Endothelial cell of hepatic sinusoid (primary cell): ENCODE data around the gene RTKN2.
"Not testable (repeated sequence)": the region's sequence is repeated elsewhere in the genome, so short reads cannot be mapped to it uniquely, and the experiment has no call there.

Experiments used
- in situ Hi-C: cut with HindIII; loops from 2 replicates; pipeline ENCODE4 v1.10.0; 2017; ENCODE audit warnings: low sequenced_read_pairs

RTKN2 gene

DNA sequence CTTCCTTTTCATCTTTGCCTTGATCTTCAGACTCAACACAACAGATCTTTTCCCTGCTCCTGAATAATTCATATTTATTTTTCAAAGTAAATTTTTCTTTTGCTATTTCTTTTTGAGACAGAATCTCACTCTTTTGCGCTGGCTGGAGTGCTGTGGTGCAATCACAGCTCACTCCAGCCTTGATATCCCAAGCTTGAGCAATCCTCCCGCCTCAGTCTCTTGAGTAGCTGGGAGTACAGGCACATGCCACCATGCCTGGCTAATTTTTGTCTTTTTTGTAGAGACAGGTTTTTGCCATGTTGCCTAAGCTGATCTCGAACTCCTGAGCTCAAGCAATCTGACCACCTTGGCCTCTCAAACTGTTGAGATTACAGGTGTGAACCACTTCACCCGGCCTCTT is 9.2 kb downstream of the RTKN2 start:
- in situ Hi-C loops = no loop called here

DNA sequence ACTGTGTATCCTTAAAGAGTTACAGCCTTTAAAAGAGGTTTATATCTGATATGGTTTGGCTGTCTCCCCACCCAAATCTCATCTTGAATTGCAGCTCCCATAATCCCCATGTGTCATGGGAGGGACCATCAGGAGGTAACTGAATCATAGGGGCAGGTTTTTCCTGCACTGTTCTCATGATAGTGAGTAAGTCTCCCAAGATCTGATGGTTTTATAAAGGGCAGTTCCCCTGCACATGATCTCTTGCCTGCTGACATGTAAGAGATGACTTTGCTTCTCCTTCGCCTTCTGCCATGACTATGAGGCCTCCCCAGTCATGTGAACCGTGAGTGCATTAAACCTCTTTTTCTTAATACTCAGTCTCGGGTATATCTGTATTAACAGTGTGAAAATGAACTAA is 9.7 kb downstream of the RTKN2 start:
- in situ Hi-C loops = no loop called here

- in situ Hi-C loops = no loop called here
These were observed 14.9 kb downstream of the RTKN2 start for GRCh38 chr10:62253704-62254103.

DNA sequence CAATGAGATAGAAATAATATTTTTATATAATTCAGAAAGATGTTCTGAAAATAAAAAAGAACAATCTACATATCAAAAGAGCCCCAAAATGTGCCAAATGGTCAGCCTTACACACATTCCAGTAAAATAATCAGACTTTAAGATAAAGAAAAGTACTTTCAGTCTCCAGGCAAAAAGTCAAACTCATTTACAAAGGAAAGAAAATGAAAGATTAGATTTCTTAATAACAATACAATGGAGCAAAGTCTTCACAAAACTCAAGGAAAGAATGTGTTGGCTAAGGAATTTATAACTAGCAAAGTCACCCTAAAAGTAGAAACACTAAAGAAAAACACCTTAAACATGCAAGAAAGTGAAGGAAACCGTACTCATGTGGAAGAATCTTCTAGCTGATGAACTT is 16.6 kb downstream of the RTKN2 start:
- in situ Hi-C loops = no loop called here

DNA sequence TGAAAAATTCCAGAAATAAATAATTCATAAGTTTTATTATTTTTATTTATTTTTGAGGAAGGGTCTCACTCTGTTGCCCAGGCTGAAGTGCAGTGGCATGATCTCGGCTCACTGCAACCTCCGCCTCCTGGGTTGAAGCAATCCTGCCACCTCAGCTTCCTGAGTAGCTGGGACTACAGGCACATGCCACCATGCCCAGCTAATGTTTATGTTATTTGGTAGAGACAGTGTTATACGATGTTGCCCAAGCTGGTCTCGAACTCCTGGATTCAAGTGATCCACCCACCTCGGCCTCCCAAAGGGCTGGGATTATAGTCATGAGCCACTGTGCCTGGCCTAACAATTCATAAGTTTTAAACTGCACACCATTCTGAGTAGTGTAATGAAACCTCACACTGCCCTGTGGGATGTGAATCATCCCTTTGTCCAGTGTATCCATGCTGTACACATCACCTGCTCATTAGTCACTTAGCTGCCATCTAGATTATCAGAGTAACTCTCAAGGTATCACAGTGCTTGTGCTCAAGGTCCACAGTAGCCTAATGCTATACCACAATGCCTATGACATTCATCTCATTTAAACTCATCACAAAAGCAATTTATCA is 17.9 kb downstream of the RTKN2 start:
- in situ Hi-C loops = no loop called here

DNA sequence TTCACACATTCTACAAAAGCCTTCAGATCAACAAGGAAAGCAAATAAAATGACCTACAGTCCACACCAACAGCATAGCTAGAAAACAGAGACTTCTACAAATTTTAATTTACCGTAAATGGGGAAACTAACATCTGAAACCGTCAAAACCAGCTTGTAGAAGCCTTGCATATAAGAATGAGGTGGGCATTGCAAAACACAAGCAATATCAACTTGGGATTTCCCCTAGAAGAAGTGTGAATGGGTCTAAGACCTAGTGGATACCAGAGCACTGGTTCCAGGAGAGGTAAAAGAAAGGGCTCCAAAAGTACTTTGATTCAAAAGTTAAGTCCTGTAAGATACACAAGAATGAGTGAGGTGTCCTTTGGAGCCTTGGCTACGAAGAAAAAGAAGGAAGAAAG is 18.7 kb downstream of the RTKN2 start:
- in situ Hi-C loops = no loop called here

DNA sequence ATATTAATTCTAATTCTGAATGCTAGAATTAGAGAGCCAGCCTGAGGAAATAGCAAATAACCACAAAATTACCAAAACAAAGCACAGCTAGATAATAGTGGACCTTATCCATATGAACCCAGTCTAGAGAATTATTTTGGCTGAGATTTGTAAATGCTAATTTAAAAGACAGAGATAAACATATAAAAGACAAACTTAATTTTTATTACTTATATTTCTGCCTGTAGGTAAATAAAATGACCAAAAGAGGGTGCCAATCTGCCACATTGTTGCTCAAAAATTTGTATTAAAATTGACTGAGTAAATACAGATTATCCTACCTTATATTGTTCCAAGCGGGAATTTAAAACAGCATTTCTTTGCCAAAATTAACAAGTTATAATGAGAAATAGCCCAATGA is 20.2 kb downstream of the RTKN2 start:
- in situ Hi-C loops = no loop called here

DNA sequence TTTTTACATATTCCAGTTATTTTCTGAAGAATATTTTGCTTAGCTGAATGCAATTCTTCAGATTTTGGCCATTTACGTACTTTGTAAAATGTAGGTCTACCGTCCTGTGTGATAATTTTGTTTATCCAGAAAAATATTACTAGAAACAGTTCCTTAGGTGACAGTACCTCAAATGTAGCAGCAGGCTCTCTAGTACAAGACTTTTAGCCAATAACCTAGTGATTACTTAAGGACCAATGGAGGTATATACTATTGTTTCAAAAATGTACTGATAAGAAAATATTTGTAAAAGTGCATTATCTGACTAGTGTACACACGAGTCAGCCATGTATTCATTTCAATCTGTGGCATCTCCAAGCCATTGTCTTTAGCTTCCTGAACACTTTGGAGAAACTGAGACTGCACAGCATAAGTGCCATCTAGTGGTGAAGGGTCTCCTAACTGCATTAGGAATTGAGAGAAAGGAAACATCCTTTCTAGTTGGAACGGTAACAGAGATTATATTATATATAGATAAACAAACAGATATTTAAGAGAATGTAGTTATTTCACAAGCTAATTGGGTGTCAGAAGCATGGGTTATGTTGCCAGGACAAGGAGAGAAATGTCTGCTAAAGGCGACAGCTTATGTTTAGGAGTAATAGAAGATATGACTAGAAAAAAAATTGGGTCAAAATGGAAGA is 23.7 kb downstream of the RTKN2 start:
- in situ Hi-C loops = no loop called here

- in situ Hi-C loops = no loop called here
These were observed 24.6 kb downstream of the RTKN2 start for GRCh38 chr10:62244088-62244487.

- in situ Hi-C loops = no loop called here
These were observed 25.0 kb downstream of the RTKN2 start for GRCh38 chr10:62243647-62243997.

- in situ Hi-C loops = not testable (repeated sequence)
These were observed 25.5 kb downstream of the RTKN2 start for GRCh38 chr10:62242965-62243646.

DNA sequence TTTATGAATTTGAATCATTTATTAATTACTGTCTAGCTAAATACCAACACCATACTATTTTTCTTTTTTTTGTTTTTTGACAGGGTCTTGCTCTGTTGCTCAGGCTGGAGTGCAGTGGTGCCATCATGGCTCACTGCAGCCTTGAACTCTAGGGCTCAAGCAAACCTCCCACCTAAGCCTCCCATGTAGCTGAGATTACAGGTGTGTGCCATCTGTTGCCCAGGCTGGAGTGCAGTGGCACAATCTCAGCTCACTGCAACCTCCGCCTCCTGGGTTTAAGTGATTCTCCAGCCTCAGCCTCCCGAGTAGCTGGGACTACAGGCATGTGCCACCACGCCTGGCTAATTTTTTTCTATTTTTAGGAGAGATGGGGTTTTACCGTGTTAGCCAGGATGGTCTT is 27.1 kb downstream of the RTKN2 start:
- in situ Hi-C loops = not testable (repeated sequence)

DNA sequence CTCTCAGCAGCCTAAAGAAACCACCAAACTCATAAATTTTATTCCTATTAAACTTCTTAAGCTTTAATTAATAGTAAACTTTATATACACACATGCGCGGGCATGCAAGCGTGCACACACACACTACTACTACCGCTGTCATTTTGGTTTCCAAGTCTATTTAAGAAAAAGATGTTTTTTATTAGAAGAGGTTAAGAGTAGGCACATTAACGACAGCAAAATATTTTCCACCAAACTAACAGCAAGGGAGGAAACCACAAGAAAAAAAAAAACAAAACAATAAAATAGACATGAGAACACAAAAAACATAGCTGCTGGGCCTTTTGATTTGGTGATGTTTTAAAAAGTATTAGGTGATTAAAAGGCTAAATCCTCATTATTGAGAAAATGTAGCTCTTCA is 28.6 kb downstream of the RTKN2 start:
- in situ Hi-C loops = no loop called here

GRCh38 chr10:62238880-62239279 is 29.8 kb downstream of the RTKN2 start:
- in situ Hi-C loops = no loop called here

DNA sequence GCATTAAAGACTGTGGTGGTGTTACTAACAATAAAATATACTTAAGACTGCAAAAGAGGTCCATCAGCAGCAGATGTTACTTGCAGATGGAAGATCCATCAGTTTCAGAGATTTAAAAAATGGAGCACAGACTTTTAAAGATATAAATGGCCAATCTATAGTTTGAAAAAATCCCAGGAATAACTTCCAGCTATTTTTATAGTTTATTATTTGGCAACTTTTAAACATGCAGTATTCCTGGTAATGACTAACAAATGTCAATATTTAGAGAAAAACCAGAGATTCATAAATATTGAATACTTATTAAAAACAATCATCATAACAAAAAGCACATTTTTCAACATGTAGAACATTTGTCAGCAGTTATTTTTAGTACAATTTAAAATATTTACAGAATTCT is 30.7 kb downstream of the RTKN2 start:
- in situ Hi-C loops = no loop called here

- in situ Hi-C loops = no loop called here
These were observed 31.1 kb downstream of the RTKN2 start for GRCh38 chr10:62237506-62237905.

GRCh38 chr10:62234077-62234605 is 34.5 kb downstream of the RTKN2 start:
- in situ Hi-C loops = no loop called here

DNA sequence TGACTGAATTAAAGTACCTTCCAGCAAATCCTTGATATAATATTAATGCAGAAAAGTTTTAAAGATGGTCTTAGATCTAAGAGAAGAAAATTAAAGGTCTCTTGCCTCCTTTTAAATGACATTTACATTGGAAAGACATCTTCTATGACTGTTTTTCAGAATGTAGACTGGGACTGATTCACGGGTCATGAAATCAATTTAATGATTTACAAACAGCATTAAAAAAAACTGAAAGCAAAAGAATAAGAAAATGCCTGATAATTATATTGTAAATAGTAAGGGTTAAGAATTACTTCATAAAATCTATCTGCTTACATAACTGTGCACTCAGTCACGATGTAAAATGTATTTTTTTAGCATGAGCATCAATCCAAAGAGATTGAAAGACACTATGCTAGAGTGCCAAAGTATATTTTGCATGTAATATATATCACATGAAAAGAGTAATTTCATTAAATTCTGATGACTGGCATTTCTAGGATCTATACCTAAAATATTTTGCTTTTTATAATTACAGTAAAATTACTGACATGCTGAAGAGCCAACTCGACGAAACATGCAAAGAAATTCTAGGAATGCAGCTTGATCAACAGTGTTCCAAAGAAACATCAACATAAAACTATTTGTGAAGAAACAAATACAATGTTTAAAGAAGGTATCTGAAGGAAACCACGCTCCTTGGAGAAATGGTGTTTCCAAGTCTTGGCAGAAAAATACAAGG is 35.1 kb downstream of the RTKN2 start:
- in situ Hi-C loops = no loop called here

- in situ Hi-C loops = no loop called here
These were observed 36.8 kb downstream of the RTKN2 start for GRCh38 chr10:62231805-62232204.

DNA sequence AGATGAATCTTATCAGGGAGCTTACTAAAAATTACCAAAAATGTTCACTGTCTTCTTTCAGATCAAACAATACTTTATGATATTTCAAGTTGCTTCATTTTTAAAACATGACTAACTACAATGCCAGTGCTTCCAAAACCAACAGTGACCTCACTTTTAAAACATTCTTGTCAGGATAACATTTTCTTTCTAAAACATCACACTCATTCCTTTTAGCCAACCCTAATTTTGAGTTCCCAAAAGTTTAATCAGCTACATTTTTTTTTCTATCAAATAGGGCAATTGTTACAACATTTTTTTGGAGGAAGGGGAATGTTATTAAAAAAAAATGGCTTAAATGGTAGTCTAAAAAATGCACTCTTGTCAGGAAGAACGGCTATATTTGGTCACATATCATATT is 37.3 kb downstream of the RTKN2 start:
- in situ Hi-C loops = no loop called here

DNA sequence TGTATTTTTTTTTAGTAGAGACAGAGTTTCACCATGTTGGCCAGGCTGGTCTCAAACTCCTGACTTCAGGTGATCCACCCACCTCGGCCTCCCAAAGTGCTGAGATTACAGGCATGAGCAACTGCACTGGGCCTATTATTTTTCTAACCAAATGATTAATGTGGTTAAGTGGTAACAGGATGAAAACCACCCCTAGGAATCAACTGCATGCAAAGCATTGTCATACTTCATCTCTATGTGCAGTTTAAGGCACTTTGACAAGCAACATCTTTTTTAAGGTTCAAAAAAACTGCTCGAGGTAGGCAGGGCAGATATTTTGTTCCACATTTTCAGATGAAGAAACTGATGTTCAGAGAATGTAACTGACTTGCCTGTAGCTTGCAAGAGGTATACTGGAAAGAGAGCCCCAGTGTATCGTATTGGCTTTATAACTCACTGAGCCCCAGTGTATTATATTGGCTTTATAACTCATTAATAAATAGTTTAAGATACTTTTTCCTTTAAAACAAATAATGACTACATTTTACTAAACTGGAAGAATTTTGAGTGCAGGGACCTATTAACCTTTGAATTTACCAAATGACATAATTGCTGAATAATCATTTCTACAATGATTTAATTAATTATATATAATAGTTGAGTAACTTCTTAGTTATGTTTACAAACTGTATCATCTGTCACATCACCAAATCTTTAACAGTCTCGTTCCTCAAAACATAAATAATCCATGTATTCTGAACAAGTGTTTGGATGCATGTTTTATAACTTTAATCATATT is 38.1 kb downstream of the RTKN2 start:
- in situ Hi-C loops = no loop called here
